Psoas muscle (tissue), 8 donors: ENCODE measurements around the gene CNIH1. TPM values are rescaled to one million over a fixed set of nuclear protein-coding genes. Genes with fewer than 3 reads are reported as not detected.
"Not testable (repeated sequence)": the region's sequence is repeated elsewhere in the genome, so short reads cannot be mapped to it uniquely, and the experiment has no call there.

Experiments used
- ATAC-seq, 4 donors: fragments of 200-7000 bp; cut with Tn5 transposase; one replicate each; pipeline ENCODE4 v1.9.1; 2020; ENCODE audit warnings: moderate library complexity in 3 of 4, mild to moderate bottlenecking in 2 of 4
- DNase-seq, 2 donors: peaks; one replicate each; pipeline ENCODE4 v3.0.0-alpha.2; 2020
- H3K27ac ChIP-seq: fragments of 200-600 bp; one replicate; pipeline ENCODE4 v1.8.0; 2022
- H3K27me3 ChIP-seq, 3 donors: fragments of 200-600 bp in 1 of 3; one replicate each; pipeline versions ENCODE4 v1.6.1 to v1.8.0; 2013 to 2022; ENCODE audit warnings: low read length in 2 of 3, mild to moderate bottlenecking in 2 of 3, moderate library complexity in 1 of 3; ENCODE audit not compliant: insufficient read depth in 3 of 3
- H3K36me3 ChIP-seq, 2 donors: fragments of 200-600 bp in 1 of 2; one replicate each; pipeline versions ENCODE4 v1.6.1 to v1.8.0; 2013 to 2022; ENCODE audit warnings: low read depth in 1 of 2, mild to moderate bottlenecking in 1 of 2, moderate library complexity in 1 of 2; ENCODE audit not compliant: insufficient read depth in 1 of 2
- H3K4me1 ChIP-seq: fragments of 200-600 bp; one replicate; pipeline ENCODE4 v1.8.0; 2022
- H3K4me3 ChIP-seq: fragments of 200-600 bp; one replicate; pipeline ENCODE4 v1.8.0; 2022; ENCODE audit warnings: mild to moderate bottlenecking
- H3K9me3 ChIP-seq: fragments of 200-600 bp; one replicate; pipeline ENCODE4 v1.8.0; 2022
- CTCF ChIP-seq: fragments of 200-600 bp; IDR thresholded peaks from one replicate; pipeline ENCODE4 v1.8.0; 2022; ENCODE audit warnings: antibody characterized with exemption
- WGBS, 3 donors: extraction: QIAGEN DNeasy Blood & Tissue Kit; methylation state at CpG; one replicate each; pipeline versions ENCODE4 v1.1.6 to v1.1.7; 2013; 5-methylcytosine and 5-hydroxymethylcytosine counted together
- intact Hi-C, 2 donors: fragments of 100-400 bp; cut with DNase I; formaldehyde crosslinking; loops; one replicate each; pipeline versions ENCODE4 v1.11.0 to v1.14.2; 2022
- polyA plus RNA-seq, 3 donors: library from polyadenylated mRNA; stranded (reverse); fragments of 200-250 nt; gene quantifications; one replicate each; pipeline ENCODE4 v1.2.3, GENCODE V29; 2013
- total RNA-seq, 4 donors: library from RNA; stranded (reverse); fragmentation: NEBNext Ultra II Directional in 2 of 4; extraction: Animal tissue kit (Norgen Biotek cat#: 25700) in 2 of 4; gene quantifications; one replicate each; pipeline versions ENCODE4 v1.2.1 to v1.2.4, GENCODE V29; 2021 to 2023
- donor health status: healthy with polysubstance abuse.
- donor health status: DM: no; HTN: no; CAD: no; lungs with moderate emphysema.
- donor health status: Bipolar disorder and iron deficiency.
- donor health status: healthy.
- donor health status: DM: yes; HTN: yes; CAD: no.
- donor health status: DM: no; HTN: no; CAD: no.
- donor health status: DM: no; HTN: no; CAD: no.
- donor health status: DM: yes; HTN: yes; CAD: no.

Gene CNIH1
- total and polyA plus RNA-seq, 7 donors: 57.8 to 172 (median 79.0) TPM

GRCh38 chr14:54462048-54462447, 20.9 kb upstream of the CNIH1 start:
- no peaks in the 10 kb centered on the region for H3K36me3 ChIP-seq
- no peak overlapping the region for H3K27ac ChIP-seq
- H3K4me3 ChIP-seq: no peak overlapping the region
- intact Hi-C loops: no loop called here
- no peaks in the 10 kb centered on the region for H3K27me3 ChIP-seq
- H3K9me3 ChIP-seq: no peaks in the 10 kb centered on the region
- DNase-seq: no peak
- TF ChIP-seq CTCF: no peak
- ATAC-seq: no peak
- no peaks in the 10 kb centered on the region for H3K4me1 ChIP-seq
- WGBS, 3 donors: 46 to 68% (median 51%) methylated on average over 5 of the region's 5 CpGs

- ATAC-seq: no peak
- no peak for TF ChIP-seq CTCF
- Histone ChIP-seq H3K27ac (no peak overlapping the region), H3K4me1 (no peaks in the 10 kb centered on the region), H3K4me3 (no peak overlapping the region), H3K9me3 (no peaks in the 10 kb centered on the region), H3K27me3 (no peaks in the 10 kb centered on the region), H3K36me3 (no peaks in the 10 kb centered on the region)
- intact Hi-C loops: no loop called here
- no peak for DNase-seq
- 84 to 88% (median 88%) methylated on average over 3 of the region's 3 CpGs for WGBS, 3 donors
These were observed 17.9 kb upstream of the CNIH1 start for GRCh38 chr14:54459106-54459505.

GRCh38 chr14:54458536-54458935, 17.4 kb upstream of the CNIH1 start:
- intact Hi-C loops, ATAC-seq, H3K27me3 ChIP-seq, H3K27ac ChIP-seq, H3K4me1 ChIP-seq, H3K4me3 ChIP-seq, H3K36me3 ChIP-seq, DNase-seq, H3K9me3 ChIP-seq: not testable (repeated sequence)

- DNase-seq (no peak), ATAC-seq (no peak)
- intact Hi-C loops: no loop called here
- Histone ChIP-seq H3K9me3 (no peaks in the 10 kb centered on the region), H3K4me3 (no peak overlapping the region), H3K36me3 (no peaks in the 10 kb centered on the region), H3K27me3 (no peaks in the 10 kb centered on the region), H3K27ac (no peak overlapping the region), H3K4me1 (no peaks in the 10 kb centered on the region)
- WGBS, 3 donors: 60 to 70% (median 63%) methylated on average over 3 of the region's 3 CpGs
- no peak for TF ChIP-seq CTCF
These were observed 16.4 kb upstream of the CNIH1 start for GRCh38 chr14:54457609-54457996.

- H3K27me3 ChIP-seq, H3K36me3 ChIP-seq, intact Hi-C loops, H3K4me1 ChIP-seq, H3K9me3 ChIP-seq, DNase-seq, H3K27ac ChIP-seq, ATAC-seq, H3K4me3 ChIP-seq: not testable (repeated sequence)
- WGBS, 3 donors: 83 to 96% (median 86%) methylated on average over 1 of the region's 1 CpG
These were observed 15.8 kb upstream of the CNIH1 start for GRCh38 chr14:54456820-54457608.

GRCh38 chr14:54455363-54455762, 14.2 kb upstream of the CNIH1 start:
- TF ChIP-seq CTCF: no peak
- WGBS, 3 donors: 68 to 83% (median 70%) methylated on average over 1 of the region's 1 CpG
- no peak for DNase-seq
- Histone ChIP-seq H3K27me3 (no peaks in the 10 kb centered on the region), H3K4me1 (no peaks in the 10 kb centered on the region), H3K27ac (no peak overlapping the region), H3K36me3 (no peaks in the 10 kb centered on the region), H3K9me3 (no peaks in the 10 kb centered on the region), H3K4me3 (no peak overlapping the region)
- intact Hi-C loops: no loop called here
- no peak for ATAC-seq

GRCh38 chr14:54453990-54454389, 12.8 kb upstream of the CNIH1 start:
- intact Hi-C loops, H3K4me1 ChIP-seq, H3K9me3 ChIP-seq, ATAC-seq, H3K27me3 ChIP-seq, DNase-seq, H3K4me3 ChIP-seq, H3K36me3 ChIP-seq, H3K27ac ChIP-seq: not testable (repeated sequence)
- WGBS, 3 donors: 85 to 88% (median 87%) methylated on average over 5 of the region's 5 CpGs
